NT2/D1 (cell line): ENCODE data around the gene MYO7B.

Experiments
- SUZ12 ChIP-seq: IDR thresholded peaks from 2 replicates; pipeline ENCODE4 v1.6.1; 2011; ENCODE audit not compliant: insufficient read length, insufficient read depth; ENCODE audit errors: extremely low read depth
- YY1 ChIP-seq: IDR thresholded peaks from 2 replicates; pipeline ENCODE4 v1.6.1; 2011; ENCODE audit not compliant: insufficient read length, insufficient read depth
- ZNF274 ChIP-seq: IDR thresholded peaks from 2 replicates; pipeline ENCODE4 v1.6.1; 2011; ENCODE audit warnings: mild to moderate bottlenecking, low read depth, low read length

- no peak for TF ChIP-seq ZNF274
- no peak for TF ChIP-seq SUZ12
- TF ChIP-seq YY1 = no peak
Observed at GRCh38 chr2:127683056-127683455, 147.6 kb downstream of the MYO7B start.
